ENCODE results near the gene FHL2. TPM values are rescaled to one million over a fixed set of nuclear protein-coding genes. Genes with fewer than 3 reads are reported as not detected.

Gene FHL2
- total and polyA plus RNA-seq, 2 of the 13 experiments (the other 11 are each of a cell fraction or from before 2014, with no cell fraction given) = 1.9 to 74.8 TPM

DNA sequence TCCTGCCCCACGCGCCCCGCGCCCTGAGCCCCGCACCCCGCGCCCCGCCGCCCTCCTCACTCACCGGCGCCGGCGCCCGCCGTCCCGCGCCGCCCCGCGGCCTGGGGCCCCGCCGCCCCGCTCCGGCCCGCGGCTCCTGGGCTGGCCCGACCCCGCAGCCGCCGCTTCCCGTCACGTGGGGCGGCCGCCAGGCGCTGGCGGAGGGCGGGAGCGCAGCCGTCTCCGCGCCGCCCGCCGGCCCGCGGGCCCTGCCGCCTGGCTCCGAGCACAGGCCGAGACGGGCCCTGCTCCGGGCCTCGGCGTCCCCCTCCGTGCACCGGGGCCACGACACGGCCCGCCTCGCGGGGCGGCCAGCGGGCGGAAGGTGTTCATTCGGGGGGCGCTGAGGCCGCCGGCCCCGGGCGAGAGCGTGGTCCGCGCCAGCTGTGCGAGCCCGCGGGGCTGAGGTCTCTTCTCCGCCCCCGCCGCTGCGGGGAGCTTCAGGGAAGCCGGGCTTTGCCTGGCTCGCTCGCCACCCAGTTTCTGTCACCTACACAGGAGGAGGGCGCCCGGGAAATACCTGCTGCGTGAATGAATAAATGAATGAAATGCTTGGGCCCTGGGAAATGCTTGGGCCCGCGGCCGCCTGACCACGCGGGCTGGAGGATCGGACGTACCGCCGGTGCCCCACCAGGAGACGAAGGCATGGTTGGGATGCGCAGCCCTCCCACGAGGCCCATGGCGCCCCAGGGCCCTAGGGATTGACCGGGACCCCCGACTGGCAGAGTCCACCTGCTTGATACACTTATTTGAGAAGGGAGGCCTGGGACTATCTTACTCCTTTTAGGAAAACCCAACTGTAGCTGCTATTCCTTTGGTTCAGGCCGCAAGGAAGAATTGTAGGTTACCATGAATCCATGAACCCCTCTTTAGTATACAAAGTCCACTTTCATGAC lies 69.0 kb downstream of the FHL2 start, which contains the start of gene TGFBRAP1 (continued):
- TF ChIP-seq, protein P1, sequence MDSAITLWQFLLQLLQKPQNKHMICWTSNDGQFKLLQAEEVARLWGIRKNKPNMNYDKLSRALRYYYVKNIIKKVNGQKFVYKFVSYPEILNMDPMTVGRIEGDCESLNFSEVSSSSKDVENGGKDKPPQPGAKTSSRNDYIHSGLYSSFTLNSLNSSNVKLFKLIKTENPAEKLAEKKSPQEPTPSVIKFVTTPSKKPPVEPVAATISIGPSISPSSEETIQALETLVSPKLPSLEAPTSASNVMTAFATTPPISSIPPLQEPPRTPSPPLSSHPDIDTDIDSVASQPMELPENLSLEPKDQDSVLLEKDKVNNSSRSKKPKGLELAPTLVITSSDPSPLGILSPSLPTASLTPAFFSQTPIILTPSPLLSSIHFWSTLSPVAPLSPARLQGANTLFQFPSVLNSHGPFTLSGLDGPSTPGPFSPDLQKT (CRISPR knock-in tag; IDR thresholded peaks at IDR 0.05; ENCODE audit: borderline replicate concordance) = no peak; the same call in 1 of the 2 replicates
- TF ChIP-seq SMAD3 (CRISPR knock-in tag; IDR thresholded peaks at IDR 0.05) (0 out of 2 replicates have a peak, but pooled peaks have one; percentile 35), ZNF709 (CRISPR knock-in tag; IDR thresholded peaks at IDR 0.05) (no peak; the same call in none of the 2 replicates), HINFP (CRISPR knock-in tag; IDR thresholded peaks at IDR 0.05; ENCODE audit: low read depth) (peak; percentile 41; the same call in 1 of the 2 replicates), MTA3 (CRISPR knock-in tag; IDR thresholded peaks at IDR 0.05) (no peak), MAFK (conservative IDR thresholded peaks at IDR 0.05 in 1 of 2, IDR thresholded peaks at IDR 0.05 in 1 of 2; ENCODE audit: low read length in 2 of 2) (no peak), ETV5 (CRISPR knock-in tag; IDR thresholded peaks at IDR 0.05; ENCODE audit: borderline replicate concordance) (no peak; the same call in 1 of the 2 replicates), ZNF768 (CRISPR knock-in tag; IDR thresholded peaks at IDR 0.05) (peak; percentile 65; the same call in 1 of the 2 replicates), GATAD2A (CRISPR knock-in tag; IDR thresholded peaks at IDR 0.05) (0 out of 2 replicates have a peak, but pooled peaks have one; percentile 19), KDM6A (CRISPR knock-in tag; IDR thresholded peaks at IDR 0.05; ENCODE audit: low read depth) (no peak), BHLHE40 (IDR thresholded peaks at IDR 0.05; ENCODE audit: low read length) (peak; percentile 44; the same call in 1 of the 2 replicates), ZNF564 (CRISPR knock-in tag; IDR thresholded peaks at IDR 0.05) (peak; percentile 51; the same call in 1 of the 2 replicates), SIX4 (CRISPR knock-in tag; IDR thresholded peaks at IDR 0.05) (no peak), CBX5 (CRISPR knock-in tag; IDR thresholded peaks at IDR 0.05; ENCODE audit: borderline replicate concordance) (peak; percentile 47; the same call in 1 of the 2 replicates)
- TF ChIP-seq, protein P2, sequence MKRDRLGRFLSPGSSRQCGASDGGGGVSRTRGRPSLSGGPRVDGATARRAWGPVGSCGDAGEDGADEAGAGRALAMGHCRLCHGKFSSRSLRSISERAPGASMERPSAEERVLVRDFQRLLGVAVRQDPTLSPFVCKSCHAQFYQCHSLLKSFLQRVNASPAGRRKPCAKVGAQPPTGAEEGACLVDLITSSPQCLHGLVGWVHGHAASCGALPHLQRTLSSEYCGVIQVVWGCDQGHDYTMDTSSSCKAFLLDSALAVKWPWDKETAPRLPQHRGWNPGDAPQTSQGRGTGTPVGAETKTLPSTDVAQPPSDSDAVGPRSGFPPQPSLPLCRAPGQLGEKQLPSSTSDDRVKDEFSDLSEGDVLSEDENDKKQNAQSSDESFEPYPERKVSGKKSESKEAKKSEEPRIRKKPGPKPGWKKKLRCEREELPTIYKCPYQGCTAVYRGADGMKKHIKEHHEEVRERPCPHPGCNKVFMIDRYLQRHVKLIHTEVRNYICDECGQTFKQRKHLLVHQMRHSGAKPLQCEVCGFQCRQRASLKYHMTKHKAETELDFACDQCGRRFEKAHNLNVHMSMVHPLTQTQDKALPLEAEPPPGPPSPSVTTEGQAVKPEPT (CRISPR knock-in tag; IDR thresholded peaks at IDR 0.05; ENCODE audit: low read depth) = 0 out of 2 replicates have a peak, but pooled peaks have one; percentile 80
- TF ChIP-seq, protein P3, sequence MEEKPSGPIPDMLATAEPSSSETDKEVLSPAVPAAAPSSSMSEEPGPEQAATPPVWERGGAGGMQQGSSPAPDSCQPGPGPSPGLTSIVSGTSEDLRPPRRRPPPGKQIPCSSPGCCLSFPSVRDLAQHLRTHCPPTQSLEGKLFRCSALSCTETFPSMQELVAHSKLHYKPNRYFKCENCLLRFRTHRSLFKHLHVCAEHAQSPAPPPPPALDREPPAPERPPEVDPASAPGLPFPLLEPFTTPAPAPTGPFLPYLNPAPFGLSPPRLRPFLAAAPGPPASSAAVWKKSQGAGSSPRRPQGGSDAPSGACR (CRISPR knock-in tag; IDR thresholded peaks at IDR 0.05) = 0 out of 2 replicates have a peak, but pooled peaks have one; percentile 33
- TF ChIP-seq, protein P4, sequence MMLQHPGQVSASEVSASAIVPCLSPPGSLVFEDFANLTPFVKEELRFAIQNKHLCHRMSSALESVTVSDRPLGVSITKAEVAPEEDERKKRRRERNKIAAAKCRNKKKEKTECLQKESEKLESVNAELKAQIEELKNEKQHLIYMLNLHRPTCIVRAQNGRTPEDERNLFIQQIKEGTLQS (CRISPR knock-in tag; IDR thresholded peaks at IDR 0.05) = no peak
- TF ChIP-seq, protein P5, sequence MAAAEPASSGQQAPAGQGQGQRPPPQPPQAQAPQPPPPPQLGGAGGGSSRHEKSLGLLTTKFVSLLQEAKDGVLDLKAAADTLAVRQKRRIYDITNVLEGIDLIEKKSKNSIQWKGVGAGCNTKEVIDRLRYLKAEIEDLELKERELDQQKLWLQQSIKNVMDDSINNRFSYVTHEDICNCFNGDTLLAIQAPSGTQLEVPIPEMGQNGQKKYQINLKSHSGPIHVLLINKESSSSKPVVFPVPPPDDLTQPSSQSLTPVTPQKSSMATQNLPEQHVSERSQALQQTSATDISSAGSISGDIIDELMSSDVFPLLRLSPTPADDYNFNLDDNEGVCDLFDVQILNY (CRISPR knock-in tag; conservative IDR thresholded peaks at IDR 0.05) = no peak
- TF ChIP-seq, protein P6, sequence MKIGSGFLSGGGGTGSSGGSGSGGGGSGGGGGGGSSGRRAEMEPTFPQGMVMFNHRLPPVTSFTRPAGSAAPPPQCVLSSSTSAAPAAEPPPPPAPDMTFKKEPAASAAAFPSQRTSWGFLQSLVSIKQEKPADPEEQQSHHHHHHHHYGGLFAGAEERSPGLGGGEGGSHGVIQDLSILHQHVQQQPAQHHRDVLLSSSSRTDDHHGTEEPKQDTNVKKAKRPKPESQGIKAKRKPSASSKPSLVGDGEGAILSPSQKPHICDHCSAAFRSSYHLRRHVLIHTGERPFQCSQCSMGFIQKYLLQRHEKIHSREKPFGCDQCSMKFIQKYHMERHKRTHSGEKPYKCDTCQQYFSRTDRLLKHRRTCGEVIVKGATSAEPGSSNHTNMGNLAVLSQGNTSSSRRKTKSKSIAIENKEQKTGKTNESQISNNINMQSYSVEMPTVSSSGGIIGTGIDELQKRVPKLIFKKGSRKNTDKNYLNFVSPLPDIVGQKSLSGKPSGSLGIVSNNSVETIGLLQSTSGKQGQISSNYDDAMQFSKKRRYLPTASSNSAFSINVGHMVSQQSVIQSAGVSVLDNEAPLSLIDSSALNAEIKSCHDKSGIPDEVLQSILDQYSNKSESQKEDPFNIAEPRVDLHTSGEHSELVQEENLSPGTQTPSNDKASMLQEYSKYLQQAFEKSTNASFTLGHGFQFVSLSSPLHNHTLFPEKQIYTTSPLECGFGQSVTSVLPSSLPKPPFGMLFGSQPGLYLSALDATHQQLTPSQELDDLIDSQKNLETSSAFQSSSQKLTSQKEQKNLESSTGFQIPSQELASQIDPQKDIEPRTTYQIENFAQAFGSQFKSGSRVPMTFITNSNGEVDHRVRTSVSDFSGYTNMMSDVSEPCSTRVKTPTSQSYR (CRISPR knock-in tag; IDR thresholded peaks at IDR 0.05; ENCODE audit: borderline replicate concordance) = no peak

Measured in HepG2 (cell line).